ENCODE data around the gene OPCML. TPM values are rescaled to one million over a fixed set of nuclear protein-coding genes. Genes with fewer than 3 reads are reported as not detected.

The OPCML gene
- total RNA-seq, 1 donor from 2014 or later: 1.7 TPM

GRCh38 chr11:132898676-132899075 lies 633.6 kb downstream of the OPCML start:
- Mint-ChIP-seq H3K27me3 (peaks cover 10% of the 10 kb centered on the region), H3K36me3 (ENCODE audit: insufficient read depth) (no peaks in the 10 kb centered on the region), H3K4me1 (ENCODE audit: low read depth) (peaks cover 9% of the 10 kb centered on the region), H3K9me3 (ENCODE audit: low read depth) (no peaks in the 10 kb centered on the region), H3K27ac (no peak overlapping the region), H3K4me3 (ENCODE audit: low read depth) (no peak overlapping the region)
- TF ChIP-seq CTCF (IDR thresholded peaks at IDR 0.05; ENCODE audit: unreplicated experiment): no peak
- no peak for DNase-seq (ENCODE audit: low spot score, unreplicated experiment)

- peaks cover 9% of the 10 kb centered on the region for H3K27me3 Mint-ChIP-seq
- TF ChIP-seq CTCF (IDR thresholded peaks at IDR 0.05; ENCODE audit: unreplicated experiment): no peak
- no peaks in the 10 kb centered on the region for H3K9me3 Mint-ChIP-seq (ENCODE audit: low read depth)
- no peak overlapping the region for H3K4me3 Mint-ChIP-seq (ENCODE audit: low read depth)
- no peak overlapping the region for H3K27ac Mint-ChIP-seq
- no peak for DNase-seq (ENCODE audit: low spot score, unreplicated experiment)
- H3K4me1 Mint-ChIP-seq (ENCODE audit: low read depth): peaks cover 9% of the 10 kb centered on the region
- H3K36me3 Mint-ChIP-seq (ENCODE audit: insufficient read depth): no peaks in the 10 kb centered on the region
Observed at GRCh38 chr11:132898021-132898420, 634.3 kb downstream of the OPCML start.

- no peak overlapping the region for H3K27ac Mint-ChIP-seq
- peaks cover 9% of the 10 kb centered on the region for H3K27me3 Mint-ChIP-seq
- H3K4me3 Mint-ChIP-seq (ENCODE audit: low read depth): no peak overlapping the region
- no peak for DNase-seq (ENCODE audit: low spot score, unreplicated experiment)
- peaks cover 6% of the 10 kb centered on the region for H3K4me1 Mint-ChIP-seq (ENCODE audit: low read depth)
- H3K9me3 Mint-ChIP-seq (ENCODE audit: low read depth): no peaks in the 10 kb centered on the region
- TF ChIP-seq CTCF (IDR thresholded peaks at IDR 0.05; ENCODE audit: unreplicated experiment): no peak
- no peaks in the 10 kb centered on the region for H3K36me3 Mint-ChIP-seq (ENCODE audit: insufficient read depth)
Observed at GRCh38 chr11:132895340-132895739, 637.0 kb downstream of the OPCML start.

- no peak for TF ChIP-seq CTCF (IDR thresholded peaks at IDR 0.05; ENCODE audit: unreplicated experiment)
- Mint-ChIP-seq H3K27me3 (peaks cover 10% of the 10 kb centered on the region), H3K27ac (no peak overlapping the region), H3K4me1 (ENCODE audit: low read depth) (peaks cover 2% of the 10 kb centered on the region), H3K9me3 (ENCODE audit: low read depth) (no peaks in the 10 kb centered on the region), H3K36me3 (ENCODE audit: insufficient read depth) (no peaks in the 10 kb centered on the region), H3K4me3 (ENCODE audit: low read depth) (no peak overlapping the region)
- DNase-seq (ENCODE audit: low spot score, unreplicated experiment): no peak
Observed at GRCh38 chr11:132894606-132895005, 637.7 kb downstream of the OPCML start.

GRCh38 chr11:132892876-132893275 lies 639.4 kb downstream of the OPCML start:
- DNase-seq (ENCODE audit: low spot score, unreplicated experiment): no peak
- H3K9me3 Mint-ChIP-seq (ENCODE audit: low read depth): no peaks in the 10 kb centered on the region
- no peaks in the 10 kb centered on the region for H3K36me3 Mint-ChIP-seq (ENCODE audit: insufficient read depth)
- no peak for TF ChIP-seq CTCF (IDR thresholded peaks at IDR 0.05; ENCODE audit: unreplicated experiment)
- no peaks in the 10 kb centered on the region for H3K4me1 Mint-ChIP-seq (ENCODE audit: low read depth)
- no peak overlapping the region for H3K4me3 Mint-ChIP-seq (ENCODE audit: low read depth)
- peaks cover 19% of the 10 kb centered on the region for H3K27me3 Mint-ChIP-seq
- H3K27ac Mint-ChIP-seq: no peak overlapping the region
